KG1 (cell line): ENCODE measurements around the gene MAPK10.

ENCODE experiments used
- DNase-seq: peaks from one replicate; lab custom pipeline; 2025; lab: John Stamatoyannopoulos, UW

MAPK10 gene

DNA sequence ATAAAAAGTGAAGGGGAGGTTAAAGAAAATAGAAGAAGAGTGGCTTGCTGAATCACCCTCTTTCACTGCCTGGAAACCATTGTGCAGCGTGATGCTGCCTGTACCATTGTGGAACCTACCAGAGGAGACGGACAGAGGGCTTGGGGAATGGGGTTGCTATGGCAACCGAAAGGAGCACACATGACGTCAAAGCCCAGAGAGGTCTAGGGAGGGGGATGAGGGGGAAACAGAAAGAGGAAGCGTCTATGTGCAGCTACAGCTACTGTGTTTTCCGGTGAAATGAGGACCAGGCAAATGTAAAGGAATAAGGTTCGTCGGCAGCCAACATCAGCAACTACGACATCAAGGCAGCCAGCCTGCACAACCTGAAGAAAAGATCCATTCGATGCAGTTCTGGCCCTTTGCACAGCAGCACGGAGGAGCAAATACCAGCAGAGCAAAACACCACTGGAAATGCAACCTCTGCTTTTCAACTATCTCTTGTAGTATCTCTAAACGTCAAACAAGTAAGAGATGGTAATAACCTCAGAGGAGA lies at the start of gene MAPK10:
TSS of gene MAPK10 (minus strand) at position 110 of the 535 bp plus-strand sequence.
- peak; percentile 77 for DNase-seq

- DNase-seq = no peak
These were observed 43.7 kb upstream of the MAPK10 start for GRCh38 chr4:86403575-86403974.

DNA sequence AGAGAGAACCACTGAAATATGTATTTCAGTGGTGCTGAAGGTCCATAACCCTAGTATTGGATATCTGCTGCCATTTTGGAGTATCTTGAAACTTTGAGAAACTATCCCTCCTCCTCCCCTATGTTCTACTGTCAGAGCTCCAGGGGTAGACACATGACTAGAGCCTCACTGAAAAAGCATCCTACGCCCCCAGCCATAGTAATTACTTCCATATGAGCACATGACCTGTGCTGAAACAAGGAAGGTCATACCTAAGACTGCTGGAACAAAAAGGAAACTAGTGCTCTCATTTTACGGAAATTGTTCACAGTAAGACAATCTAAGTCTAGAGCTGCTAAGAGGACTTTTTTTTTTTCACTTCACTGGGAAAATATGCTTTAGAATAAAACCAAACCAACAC lies 42.0 kb upstream of the MAPK10 start:
- DNase-seq = no peak

DNA sequence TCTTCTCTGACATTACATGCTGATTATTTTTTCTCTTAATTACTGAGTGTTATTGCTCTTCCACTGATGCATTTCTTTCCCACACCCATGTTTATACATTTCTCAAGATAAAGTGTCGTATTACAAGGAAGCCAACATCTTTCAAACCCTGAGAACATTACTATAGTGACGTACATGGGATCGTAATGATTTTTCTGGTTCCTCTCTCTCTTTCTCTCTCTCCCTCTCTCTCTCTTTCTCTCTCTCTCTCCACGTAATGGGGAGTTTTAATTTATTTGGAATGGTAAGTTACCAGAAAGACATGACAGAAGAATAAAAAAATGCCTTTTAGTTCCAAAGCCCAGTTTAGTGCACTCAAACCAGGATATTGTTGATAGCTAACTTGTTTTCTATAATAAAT lies 40.4 kb upstream of the MAPK10 start:
- no peak for DNase-seq

DNA sequence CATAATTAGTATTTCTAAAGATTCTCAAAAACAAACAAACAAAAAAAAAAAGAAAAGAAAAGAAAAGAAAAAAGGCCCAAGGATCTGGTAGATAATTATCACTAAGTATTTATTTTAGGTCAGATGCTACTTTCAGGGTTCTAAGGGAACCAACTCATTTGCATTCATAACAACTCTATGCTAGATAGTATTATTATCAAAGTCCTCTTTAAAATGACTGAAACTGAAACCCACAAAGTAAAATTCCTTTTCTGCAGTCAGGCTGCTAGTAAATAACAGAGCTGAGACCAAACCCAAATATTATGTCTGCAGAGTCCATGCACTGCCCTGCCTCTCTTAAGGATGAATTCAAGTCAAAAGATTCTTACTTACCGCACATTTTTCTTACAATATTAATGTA lies 38.3 kb upstream of the MAPK10 start:
- DNase-seq = no peak

DNA sequence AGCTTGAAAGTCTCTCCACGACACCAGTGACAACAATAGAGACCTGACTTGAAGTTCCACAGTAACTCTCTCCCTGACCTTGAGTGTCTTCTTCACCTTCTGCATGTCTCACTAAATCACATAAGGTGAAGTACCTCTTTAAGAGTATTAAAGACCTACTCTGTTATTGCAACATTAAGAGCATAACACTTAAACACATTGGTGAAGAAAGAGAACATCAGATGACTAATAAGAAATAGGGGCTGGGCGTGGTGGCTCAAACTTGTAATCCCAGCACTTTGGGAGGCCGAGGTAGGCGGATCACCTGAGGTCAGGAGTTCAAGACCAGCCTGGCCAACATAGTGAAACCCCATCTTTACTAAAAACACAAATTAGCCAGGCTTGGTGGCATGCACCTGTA lies 33.9 kb upstream of the MAPK10 start:
- DNase-seq = no peak

DNA sequence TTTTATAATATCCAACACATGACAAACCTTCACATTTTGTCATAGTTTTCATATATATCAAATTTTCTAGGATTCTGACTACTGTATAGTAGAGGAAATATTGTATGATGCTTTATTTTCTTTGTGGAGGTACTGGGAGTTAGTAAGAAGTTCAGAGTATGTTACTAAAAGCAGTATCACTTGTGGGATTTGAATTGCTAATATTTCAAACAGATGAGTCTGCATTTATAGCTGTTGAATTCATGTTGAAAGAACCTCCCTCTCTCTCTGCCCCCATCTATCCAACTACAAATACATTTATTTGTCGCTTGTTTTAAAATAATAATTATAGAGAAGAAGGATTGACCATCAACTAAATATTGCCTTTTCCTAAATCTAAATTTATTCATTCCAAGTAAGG lies 29.8 kb upstream of the MAPK10 start:
- no peak for DNase-seq

GRCh38 chr4:86388252-86388651 lies 28.4 kb upstream of the MAPK10 start:
- no peak for DNase-seq

DNA sequence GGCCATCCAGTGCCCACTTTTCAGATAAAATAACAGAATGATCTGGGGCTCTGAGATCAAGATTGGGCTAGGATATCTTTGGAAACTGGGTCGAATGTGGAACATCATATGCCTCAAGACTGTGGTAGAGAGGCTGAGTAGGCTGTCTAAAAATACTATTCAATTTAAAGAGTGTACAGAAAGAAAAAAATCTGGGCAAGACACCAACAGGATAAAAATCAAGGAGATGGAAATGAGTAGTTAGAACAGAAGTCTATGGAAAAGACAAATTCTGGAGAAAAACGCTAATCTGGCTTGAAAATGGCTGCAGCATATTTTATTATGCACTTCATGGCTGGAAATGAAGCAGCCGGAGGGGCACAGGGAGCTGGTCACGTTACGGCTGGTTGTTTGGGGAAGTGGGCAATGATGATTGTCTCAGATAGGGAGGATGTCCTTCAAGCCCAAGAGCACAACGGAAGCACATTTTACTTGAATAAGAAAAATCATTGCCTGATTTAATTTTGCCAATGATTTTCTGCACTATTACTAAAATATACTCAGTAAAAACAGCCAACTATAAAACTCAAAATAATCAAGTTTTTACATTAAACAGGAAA lies 27.1 kb upstream of the MAPK10 start:
- peak; percentile 35 for DNase-seq

DNA sequence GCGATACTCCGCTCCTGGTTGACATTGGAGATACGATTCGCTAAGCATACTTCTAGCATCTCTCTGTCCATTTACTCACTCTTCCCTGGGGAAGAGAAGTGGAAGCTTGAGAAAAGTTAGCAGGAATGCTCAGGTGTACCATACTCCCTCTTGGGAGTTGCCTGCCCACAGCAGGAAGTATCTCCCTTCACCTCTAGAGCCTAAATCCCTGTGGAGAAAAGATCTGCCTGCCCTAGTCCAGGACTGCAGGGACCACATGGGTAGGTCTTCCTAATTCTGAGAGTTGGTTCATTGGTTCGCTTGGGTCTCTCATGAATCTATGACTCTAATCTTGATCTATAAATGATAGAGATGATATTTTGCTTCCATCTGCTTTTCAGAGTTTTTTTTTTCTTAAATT lies 26.3 kb upstream of the MAPK10 start:
- no peak for DNase-seq

DNA sequence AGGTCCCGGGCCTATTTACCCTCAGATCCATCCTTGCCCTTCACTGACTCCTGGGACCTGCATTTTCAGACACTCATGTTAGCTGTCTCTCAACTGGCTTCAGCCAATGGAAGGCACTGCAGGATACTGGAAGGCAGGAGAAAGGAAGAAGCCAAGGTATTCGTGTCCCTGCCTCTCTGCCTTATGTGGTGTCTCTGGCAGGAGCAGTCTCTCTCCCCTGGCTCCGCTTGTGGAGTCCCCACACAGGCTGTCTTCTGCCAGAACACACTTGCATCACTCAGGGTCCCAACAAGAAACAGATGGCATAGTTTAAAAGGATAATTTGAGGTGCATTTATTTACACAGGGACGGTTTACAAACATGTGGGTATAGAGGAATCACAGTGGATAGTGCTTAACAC lies 21.6 kb upstream of the MAPK10 start:
- DNase-seq = no peak

DNA sequence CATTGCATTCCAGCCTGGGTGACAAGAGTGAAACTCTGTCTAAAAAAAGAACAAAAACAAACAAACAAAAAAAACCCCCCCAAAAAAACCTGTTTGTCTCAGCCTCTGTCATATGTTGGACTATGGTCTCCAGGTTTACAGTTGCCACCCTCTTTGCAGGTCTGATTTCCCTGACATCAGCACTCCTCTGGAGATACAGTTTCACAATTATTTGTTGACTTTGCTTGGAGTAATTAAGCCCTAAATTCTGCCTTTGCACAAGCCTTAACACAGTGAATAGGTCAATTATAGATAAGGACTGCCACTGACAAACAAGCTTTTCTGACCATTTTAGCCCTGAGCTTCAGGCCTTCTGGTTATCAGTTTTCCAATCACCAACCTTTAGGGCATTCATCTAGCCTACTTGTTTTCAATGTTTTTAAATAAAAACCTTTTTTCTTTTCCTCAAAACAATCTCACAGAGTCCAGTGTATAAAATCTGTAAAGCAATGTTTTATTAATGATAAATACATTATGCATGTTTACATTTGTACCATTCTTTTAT lies 20.4 kb upstream of the MAPK10 start:
- no peak for DNase-seq

GRCh38 chr4:86376850-86377249 lies 17.0 kb upstream of the MAPK10 start:
- DNase-seq = no peak

DNA sequence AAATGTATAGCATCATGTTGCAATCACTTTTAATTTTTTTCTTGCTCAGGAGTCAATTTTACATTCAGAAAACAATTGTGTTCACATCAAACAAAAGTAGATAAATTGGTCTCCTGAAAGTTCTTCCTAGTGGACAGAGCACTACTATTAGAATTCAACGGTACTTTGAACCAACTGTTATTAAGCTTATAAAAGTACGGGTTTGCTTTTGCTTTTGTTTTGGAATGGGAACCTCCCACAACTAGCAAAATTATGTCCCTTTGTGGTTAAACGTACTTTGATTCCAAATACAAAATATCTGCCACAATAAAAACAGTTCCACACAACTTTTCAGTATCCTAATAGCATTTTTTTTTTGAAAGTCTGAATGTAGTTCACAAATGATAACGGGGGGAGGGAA lies 8.6 kb upstream of the MAPK10 start:
- DNase-seq = no peak

DNA sequence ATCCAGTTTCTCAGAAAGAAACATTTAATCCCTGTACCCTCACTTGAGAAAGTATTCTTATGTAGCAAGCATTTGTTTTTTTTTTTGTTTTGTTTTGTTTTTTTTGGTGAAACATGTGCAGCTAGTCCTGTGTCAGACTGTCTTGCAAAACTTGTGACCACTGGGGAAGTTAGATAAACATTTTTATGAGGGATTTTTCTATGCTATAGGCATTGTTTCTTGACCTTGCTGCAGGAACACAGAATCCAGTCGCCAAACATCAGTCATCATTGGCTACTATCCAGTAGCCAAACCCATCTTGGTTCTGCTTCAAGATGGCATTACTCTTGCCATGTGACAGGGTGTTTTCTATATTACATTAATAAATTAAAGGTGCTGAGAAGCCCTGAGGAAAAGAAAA lies 7.7 kb upstream of the MAPK10 start:
- no peak for DNase-seq

DNA sequence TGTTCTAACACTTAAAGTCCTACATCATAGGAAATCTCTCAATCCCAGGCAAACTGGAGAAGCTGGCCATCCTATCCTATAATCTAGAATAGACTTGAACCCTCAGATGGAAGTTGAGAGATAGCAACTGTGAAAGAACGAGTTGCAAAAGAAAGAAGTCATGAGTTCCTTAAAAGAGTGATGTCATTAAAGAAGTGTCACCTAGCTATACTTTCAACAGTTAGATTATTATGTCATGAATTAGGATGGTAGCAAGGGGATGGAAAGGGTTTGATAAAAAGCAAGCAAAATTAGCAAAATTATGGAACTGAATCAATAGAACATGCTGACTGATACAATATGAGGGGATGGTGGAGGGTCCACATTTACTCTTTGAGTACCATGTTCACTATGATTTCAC lies 7.1 kb upstream of the MAPK10 start:
- no peak for DNase-seq

- DNase-seq = no peak
These were observed 2.7 kb upstream of the MAPK10 start for GRCh38 chr4:86362510-86362909.

DNA sequence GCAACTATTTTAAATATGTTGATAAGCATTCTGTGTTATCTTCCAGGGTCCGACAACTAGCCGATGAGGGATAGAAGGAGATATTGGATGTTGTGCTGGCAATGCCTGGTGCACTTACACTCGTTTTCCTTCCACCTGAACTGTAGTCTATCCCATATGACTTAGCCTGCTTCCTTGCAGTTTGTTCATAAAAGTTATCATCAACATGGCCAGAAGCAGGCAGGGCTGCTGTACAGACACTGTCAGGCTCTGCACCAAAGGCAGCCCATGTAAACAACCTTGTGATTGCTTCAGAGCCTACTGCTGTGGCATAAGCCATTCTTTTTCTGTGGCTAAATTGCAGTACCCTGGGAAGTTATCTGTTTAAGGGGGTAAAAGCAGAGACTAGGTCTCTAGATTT lies 1.6 kb downstream of the MAPK10 start:
- DNase-seq = no peak

GRCh38 chr4:86357608-86358007 lies 2.2 kb downstream of the MAPK10 start:
- no peak for DNase-seq

DNA sequence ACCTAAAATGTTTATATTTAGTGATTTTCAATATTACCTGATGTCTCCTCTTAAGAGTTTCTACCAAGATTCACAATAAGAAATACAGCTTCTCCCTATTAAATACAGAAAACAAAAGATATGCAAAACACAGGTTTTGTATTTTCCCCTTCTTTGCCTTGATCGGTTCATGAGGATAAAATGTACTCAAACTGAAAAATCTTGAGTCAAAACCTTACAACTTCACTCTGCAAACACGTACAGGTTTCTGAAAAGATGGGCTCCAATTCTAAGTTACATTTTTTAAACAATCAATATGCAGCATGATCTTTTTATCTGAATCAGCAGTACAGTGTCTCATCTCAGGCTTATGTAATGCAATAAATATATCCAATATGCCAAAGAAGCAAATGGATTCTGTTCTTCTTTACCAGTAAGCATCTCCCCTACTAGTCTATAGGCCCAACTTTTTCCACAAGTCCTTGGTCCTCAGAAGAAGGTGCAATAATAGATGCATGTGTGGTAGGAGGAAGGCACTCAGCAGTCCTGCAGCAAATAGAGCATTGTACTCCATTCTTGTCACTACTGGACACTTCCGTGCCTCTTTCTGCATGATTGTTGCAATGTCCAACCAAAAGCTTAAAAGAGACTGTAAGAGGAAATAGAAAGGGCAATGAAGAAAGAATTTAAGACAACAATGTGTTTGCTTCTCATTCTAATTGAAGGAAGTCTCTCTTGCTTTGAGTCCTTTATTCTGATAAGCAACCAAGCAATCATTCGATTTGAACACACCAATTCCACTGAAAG lies 3.2 kb downstream of the MAPK10 start:
- no peak for DNase-seq

GRCh38 chr4:86354390-86354789 lies 5.5 kb downstream of the MAPK10 start:
- DNase-seq = no peak

- DNase-seq = no peak
These were observed 13.5 kb downstream of the MAPK10 start for GRCh38 chr4:86346320-86346719.

DNA sequence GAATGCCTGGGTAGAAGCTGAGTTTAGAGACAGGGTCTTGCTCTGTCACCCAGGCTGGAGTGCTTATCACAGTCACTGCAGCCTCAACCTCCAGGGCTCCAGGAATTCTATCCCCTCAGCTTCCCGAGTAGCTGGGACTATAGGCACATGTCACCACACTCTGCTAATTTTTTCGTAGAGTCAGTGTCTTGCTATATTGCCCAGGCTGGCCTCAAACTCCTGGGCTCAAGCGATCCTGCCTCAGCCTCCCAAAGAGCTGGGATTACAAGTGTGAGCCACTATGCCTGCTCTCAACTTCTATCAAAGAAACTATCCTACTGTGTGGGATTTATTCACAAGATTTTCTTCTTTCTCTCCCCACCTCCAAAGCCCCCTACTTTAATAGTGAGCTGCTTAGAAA lies 15.7 kb downstream of the MAPK10 start:
- DNase-seq = no peak
